NT2/D1 (cell line): ENCODE results near the gene PLD5.
"Not testable (repeated sequence)": the region's sequence is repeated elsewhere in the genome, so short reads cannot be mapped to it uniquely, and the experiment has no call there.

ENCODE experiments used
- DNase-seq: peaks from one replicate; pipeline ENCODE4 v3.0.0-alpha.2; 2011; ENCODE audit warnings: low read depth, low spot score
- H3K27me3 ChIP-seq: 2 replicates; pipeline ENCODE4 v1.6.0; 2011; ENCODE audit warnings: mild to moderate bottlenecking; ENCODE audit not compliant: insufficient read length, insufficient read depth
- H3K36me3 ChIP-seq: 2 replicates; pipeline ENCODE4 v1.6.1; 2011; ENCODE audit warnings: mild to moderate bottlenecking, low read length, mixed read lengths; ENCODE audit not compliant: insufficient read depth, insufficient read length
- H3K4me1 ChIP-seq: 2 replicates; pipeline ENCODE4 v1.5.1; 2011; ENCODE audit not compliant: insufficient read depth, insufficient read length
- H3K4me3 ChIP-seq: 2 replicates; pipeline ENCODE4 v1.5.1; 2011; ENCODE audit warnings: low read depth; ENCODE audit not compliant: insufficient read length
- H3K9ac ChIP-seq: 2 replicates; pipeline ENCODE4 v1.6.0; 2011; ENCODE audit warnings: low read depth; ENCODE audit not compliant: insufficient read length
- H3K9me3 ChIP-seq: 2 replicates; pipeline ENCODE4 v1.5.1; 2011; ENCODE audit warnings: mild to moderate bottlenecking, low read length; ENCODE audit not compliant: insufficient read depth
- SUZ12 ChIP-seq: IDR thresholded peaks from 2 replicates; pipeline ENCODE4 v1.6.1; 2011; ENCODE audit not compliant: insufficient read length, insufficient read depth; ENCODE audit errors: extremely low read depth
- YY1 ChIP-seq: IDR thresholded peaks from 2 replicates; pipeline ENCODE4 v1.6.1; 2011; ENCODE audit not compliant: insufficient read length, insufficient read depth
- ZNF274 ChIP-seq: IDR thresholded peaks from 2 replicates; pipeline ENCODE4 v1.6.1; 2011; ENCODE audit warnings: mild to moderate bottlenecking, low read depth, low read length

The PLD5 gene

DNA sequence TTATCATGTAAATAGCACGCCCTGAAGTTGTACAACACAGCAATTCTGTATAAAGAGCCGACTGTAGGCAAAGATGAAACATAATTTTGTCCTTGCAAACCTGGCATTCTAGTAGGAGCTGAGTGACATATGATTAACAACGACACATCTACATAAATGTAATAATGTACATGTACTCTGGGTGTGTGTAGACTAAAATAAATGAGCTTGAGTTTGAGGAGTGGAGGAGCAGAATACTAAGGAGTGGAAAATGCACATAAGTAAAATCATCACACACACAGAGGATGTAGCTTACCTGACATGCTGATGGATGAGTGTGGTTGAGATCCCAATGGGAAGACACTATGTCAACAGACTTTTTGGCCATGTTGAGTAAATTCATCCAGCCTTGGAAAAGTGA is 236.4 kb downstream of the PLD5 start:
- DNase-seq, H3K4me3 ChIP-seq, H3K9me3 ChIP-seq, H3K4me1 ChIP-seq, H3K36me3 ChIP-seq, H3K27me3 ChIP-seq, H3K9ac ChIP-seq: not testable (repeated sequence)

DNA sequence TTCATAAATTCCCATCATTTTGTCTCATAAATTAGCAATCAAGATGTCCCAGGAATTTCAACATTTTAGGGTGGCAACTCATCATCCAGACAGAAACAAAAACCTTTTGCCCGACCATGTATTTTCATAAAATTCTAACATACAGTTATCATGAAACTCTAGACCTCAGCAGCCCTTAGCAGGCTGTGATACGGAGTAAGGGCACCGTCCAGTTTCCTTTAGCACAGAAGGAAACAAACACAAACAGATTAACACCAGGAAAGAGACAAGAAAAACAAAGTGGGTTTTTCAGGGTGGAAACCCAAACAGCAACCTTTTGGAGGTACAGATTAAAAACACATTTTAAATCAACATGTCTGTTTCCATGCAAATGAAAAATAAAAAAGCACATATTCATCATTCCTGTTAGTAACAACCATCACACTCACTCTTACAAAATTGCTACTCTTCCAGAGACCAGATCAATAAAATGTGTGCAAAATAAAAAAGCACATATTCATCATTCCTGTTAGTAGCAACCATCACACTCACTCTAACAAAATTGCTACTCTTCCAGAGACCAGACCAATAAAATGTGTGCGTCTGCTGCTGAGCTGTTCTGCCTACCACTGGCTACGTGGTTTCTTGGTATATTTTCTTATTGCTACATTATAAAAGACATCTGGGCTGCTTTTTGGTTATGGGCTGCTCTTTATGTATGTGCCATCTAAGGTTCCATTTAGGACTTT is 241.6 kb downstream of the PLD5 start:
- not testable (repeated sequence) for H3K27me3 ChIP-seq, DNase-seq

DNA sequence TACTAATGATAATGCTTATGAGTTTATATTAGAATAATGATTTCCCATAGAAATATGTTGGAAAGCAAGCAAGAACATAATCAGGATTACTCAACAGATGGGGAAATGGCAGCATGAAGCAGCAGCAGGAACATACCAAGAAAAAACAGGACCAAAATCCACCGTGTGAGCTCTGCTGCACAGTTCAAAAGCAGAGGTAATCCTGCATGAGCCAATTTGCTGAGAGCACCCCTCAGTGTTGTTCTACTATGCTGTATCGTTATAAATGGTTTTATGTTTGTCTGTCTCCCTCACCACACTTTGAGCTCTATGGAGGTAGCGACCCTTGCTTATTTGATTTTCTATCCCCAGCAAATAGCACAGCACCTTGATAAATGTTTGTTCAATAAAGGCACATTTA is 246.1 kb downstream of the PLD5 start:
- H3K4me1 ChIP-seq, DNase-seq, H3K27me3 ChIP-seq: not testable (repeated sequence)

More for the DNA sequence above, 241.6 kb downstream of the PLD5 start:
- not testable (repeated sequence) for H3K4me3 ChIP-seq, H3K4me1 ChIP-seq, H3K9me3 ChIP-seq, H3K9ac ChIP-seq, H3K36me3 ChIP-seq

DNA sequence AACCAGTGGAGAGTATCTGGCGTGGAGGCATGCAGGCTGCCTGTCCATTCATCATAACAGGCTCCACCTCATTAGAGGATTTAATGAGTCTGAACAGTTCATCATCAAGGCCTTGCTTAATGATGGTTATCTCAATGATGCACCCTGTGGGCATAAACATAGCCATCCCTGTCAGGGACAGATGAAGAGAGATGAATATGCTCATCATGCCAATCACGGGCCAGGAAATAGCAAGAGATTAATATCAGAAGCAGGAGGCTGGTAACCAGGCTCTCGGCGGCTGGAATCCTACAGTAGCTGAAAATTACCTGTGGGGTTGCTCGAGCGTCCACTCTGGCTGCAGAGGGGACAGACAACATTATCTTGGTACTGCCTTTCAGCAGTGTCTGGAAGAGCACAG is 247.7 kb downstream of the PLD5 start:
- not testable (repeated sequence) for H3K36me3 ChIP-seq, DNase-seq, H3K27me3 ChIP-seq, H3K4me1 ChIP-seq, H3K9ac ChIP-seq, H3K9me3 ChIP-seq, H3K4me3 ChIP-seq

More for the DNA sequence above, 246.1 kb downstream of the PLD5 start:
- not testable (repeated sequence) for H3K9ac ChIP-seq, H3K9me3 ChIP-seq, H3K36me3 ChIP-seq, H3K4me3 ChIP-seq

DNA sequence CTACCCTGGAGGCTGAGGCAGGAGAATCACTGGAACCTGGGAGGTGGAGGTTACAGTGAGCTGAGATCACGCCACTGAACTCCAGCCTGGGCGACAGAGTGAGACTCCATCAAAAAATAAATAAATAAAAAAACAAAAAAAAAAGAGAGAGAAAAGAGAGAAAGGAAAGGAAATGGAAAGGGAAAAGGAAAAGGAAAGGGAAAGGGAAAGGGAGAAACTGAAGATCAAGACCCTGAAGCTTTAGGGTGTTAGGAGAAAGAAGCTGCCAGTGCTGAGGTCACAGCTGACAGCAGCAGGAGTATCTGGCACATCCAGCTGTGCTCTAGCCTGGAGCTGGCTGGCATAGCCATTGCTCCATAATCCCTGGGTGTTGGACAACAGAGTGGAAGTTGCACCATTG is 257.5 kb downstream of the PLD5 start:
- H3K27me3 ChIP-seq, H3K9ac ChIP-seq, DNase-seq, H3K4me3 ChIP-seq, H3K4me1 ChIP-seq, H3K9me3 ChIP-seq, H3K36me3 ChIP-seq: not testable (repeated sequence)

DNA sequence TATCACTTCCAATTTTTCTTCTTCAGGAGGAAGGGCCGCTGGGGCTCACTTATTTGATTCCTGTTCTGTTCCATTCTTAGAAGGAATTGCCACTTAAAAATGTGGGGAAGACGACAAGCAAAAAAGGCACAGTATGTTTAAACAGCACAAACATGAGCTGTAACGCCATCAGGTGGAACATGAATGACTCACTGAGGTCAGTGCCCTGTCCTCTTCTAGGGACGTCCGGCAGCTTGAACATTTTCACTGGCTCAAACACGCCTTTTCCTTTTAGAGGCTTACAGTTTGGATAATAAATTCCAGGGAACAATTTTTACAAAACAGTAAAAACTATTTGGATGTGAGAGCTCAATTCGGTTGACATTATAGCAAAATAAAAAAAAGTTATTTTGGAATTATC is 260.1 kb downstream of the PLD5 start:
- not testable (repeated sequence) for H3K4me3 ChIP-seq, H3K9me3 ChIP-seq, H3K27me3 ChIP-seq, DNase-seq, H3K36me3 ChIP-seq, H3K9ac ChIP-seq, H3K4me1 ChIP-seq

DNA sequence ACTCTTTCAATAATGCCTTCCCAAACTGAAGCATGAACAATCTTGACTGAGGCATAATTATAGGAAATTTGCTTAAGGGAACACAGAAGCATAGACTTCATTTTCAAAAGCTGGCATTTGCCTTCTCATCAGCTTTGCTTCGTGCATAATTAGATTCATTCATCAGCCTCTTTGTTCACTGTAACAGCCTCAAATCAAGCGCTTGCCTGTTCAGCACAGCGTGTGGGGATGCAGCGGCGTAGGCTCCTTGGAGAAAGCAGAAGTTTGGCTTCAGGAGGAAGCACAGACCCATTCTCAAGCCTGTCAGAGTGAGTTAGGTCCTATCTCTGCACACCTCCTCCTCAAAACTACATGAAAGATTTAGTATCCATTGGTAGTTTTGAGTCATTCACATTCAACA is 279.2 kb downstream of the PLD5 start:
- no peak overlapping the region for H3K4me3 ChIP-seq
- no peak for DNase-seq
- no peaks in the 10 kb centered on the region for H3K4me1 ChIP-seq
- no peaks in the 10 kb centered on the region for H3K9me3 ChIP-seq
- no peaks in the 10 kb centered on the region for H3K36me3 ChIP-seq
- H3K27me3 ChIP-seq: no peaks in the 10 kb centered on the region
- no peak overlapping the region for H3K9ac ChIP-seq
- no peak for TF ChIP-seq SUZ12
- TF ChIP-seq YY1: no peak
- TF ChIP-seq ZNF274: no peak

DNA sequence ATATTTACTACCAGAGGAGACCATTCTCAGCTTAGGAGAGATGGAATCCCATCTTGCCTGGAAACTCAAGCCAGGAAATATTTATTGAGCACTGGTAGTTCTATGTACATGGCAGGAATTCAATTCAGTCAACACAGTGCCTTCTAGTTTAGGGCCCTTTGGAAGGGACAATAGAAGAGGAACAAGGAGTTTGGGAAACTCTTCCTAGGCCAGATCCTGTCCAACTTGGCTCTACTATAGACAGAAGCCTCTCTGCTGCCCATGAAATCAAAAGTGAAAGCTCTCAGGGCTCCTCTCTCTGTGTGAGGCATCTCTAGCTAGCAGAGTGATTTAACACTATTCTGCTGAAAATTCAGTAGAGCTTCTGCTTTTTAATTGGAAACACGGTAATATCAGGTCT is 281.0 kb downstream of the PLD5 start:
- no peak overlapping the region for H3K9ac ChIP-seq
- TF ChIP-seq YY1: no peak
- no peak for TF ChIP-seq ZNF274
- no peak for TF ChIP-seq SUZ12
- H3K9me3 ChIP-seq: no peaks in the 10 kb centered on the region
- no peaks in the 10 kb centered on the region for H3K27me3 ChIP-seq
- H3K4me1 ChIP-seq: no peaks in the 10 kb centered on the region
- H3K4me3 ChIP-seq: no peak overlapping the region
- no peaks in the 10 kb centered on the region for H3K36me3 ChIP-seq
- DNase-seq: no peak

DNA sequence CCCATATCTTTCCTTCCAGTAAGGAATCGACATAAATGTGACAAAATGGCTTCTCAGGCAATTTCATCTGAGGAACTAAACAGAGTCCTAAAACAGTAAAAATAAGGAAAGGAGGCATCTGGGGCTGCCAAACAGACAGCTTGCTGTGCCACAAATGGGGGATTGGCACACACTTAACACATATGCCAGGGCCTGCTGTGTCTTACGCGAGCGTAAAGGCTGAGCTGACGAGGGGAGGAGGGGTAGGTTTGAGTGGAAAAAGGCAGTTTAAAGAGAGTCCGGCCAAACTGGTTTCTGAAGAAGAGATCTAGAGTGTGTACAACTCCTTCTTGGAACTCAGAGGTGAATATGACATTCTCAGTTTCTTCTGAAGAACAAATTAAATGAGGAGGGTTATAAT is 281.5 kb downstream of the PLD5 start:
- no peak for DNase-seq
- Histone ChIP-seq H3K36me3 (no peaks in the 10 kb centered on the region), H3K4me3 (no peak overlapping the region), H3K9ac (no peak overlapping the region), H3K4me1 (no peaks in the 10 kb centered on the region), H3K9me3 (no peaks in the 10 kb centered on the region), H3K27me3 (no peaks in the 10 kb centered on the region)
- TF ChIP-seq SUZ12 (no peak), ZNF274 (no peak), YY1 (no peak)
